GM03348 (cell line): ENCODE results near the gene ZCCHC17.
"Not testable (repeated sequence)": the region's sequence is repeated elsewhere in the genome, so short reads cannot be mapped to it uniquely, and the experiment has no call there.

Experiments
- DNase-seq: peaks from one replicate; pipeline ENCODE4 v3.0.0; 2012; ENCODE audit warnings: low spot score

The ZCCHC17 gene

DNA sequence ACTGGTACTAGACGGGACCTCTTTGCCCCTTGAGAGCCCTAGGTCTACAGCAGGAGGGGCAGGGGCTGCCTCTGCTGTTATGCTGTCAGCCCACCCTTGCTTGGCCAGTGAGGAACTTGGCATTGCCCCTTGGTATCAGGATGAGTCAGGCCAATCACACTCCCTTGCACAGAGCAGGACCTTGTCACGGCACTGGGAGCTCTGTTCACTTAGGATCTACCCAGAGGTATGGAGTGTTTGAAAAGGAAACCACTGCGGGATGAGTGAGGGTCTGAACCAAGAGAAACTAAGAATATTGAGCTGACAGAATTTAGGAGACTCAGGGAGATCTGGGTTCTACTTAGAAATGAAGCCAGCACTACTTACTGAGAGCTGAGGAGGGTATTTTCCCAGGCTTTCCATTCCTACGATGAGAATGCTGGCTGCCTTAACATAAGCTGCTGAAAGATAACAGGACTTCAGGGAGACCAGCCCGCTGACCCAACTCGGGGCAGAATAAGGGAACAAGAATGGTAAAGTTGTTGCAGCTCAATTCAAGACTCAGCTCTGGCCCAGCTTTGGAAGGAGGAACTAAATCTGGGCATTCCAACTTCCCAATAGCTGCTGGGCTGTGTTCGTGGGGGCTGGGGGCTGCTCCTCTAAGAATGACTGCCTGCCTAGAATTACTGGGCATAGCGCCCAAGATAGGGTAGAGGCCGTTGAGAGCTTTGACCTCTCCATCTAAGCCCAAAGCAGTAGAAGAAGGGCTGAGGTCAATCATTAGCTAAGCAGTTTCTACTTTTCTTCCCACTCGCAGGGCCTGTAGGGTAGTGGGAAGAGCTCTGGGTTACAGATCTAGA is 74.5 kb downstream of the ZCCHC17 start:
- DNase-seq: no peak

DNA sequence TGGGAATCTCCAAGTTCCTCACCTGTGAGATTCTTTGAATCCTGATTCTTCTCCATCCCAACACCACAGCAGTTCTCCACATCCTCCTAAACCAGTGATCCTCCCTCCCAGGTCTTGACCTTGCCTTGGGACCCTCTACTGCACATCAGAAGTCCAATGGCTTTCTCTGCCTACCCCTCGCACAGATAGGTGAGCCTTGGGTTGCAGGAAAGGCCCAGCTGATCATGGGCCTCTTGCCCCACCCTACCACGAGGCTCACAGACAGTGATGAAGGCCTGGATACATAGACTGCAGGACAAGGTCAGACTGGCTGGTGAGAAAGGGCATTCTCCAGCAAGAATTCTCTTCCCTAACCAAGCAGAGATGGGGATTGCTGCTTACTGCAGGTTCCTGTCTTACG is 75.2 kb downstream of the ZCCHC17 start:
- DNase-seq: no peak

GRCh38 chr1:31372751-31373055 is 75.9 kb downstream of the ZCCHC17 start:
- DNase-seq: no peak

- DNase-seq: peak; percentile 85
Observed at GRCh38 chr1:31373056-31373896, 76.4 kb downstream of the ZCCHC17 start, which contains the start of gene FABP3. FABP3 (minus strand) TSS chr1:31373076; CDS start chr1:31373014, 62 bp downstream.

DNA sequence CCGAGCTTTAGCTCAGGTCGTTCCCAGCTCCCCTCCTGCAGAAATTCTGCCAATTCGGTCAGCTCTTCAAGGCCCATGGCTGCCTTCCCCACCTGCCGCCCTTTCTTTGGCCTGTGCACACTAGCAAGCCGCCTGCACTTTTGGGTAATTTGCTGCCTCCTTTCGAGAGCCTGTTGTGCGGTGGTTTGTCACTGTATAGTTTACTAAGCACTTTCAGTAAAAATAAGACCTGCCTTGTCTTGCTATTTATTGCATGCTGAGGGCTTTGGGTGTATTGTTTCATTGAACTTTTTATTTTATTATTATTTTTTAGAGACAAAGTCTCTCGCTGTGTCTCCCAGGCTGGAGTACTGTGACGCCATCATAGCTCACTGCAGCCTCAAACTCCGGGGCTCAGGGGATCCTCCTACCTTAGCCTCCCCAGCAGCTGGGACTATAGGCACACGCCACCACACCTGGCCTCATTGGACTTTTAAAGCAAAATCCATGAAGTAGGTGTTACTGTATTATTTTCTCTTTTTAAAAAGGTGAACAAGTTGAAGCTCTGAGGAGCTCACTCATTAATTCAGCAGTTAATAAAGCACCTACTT is 77.2 kb downstream of the ZCCHC17 start:
- no peak for DNase-seq

GRCh38 chr1:31374511-31375196 is 77.8 kb downstream of the ZCCHC17 start:
- peak; percentile 48 for DNase-seq

DNA sequence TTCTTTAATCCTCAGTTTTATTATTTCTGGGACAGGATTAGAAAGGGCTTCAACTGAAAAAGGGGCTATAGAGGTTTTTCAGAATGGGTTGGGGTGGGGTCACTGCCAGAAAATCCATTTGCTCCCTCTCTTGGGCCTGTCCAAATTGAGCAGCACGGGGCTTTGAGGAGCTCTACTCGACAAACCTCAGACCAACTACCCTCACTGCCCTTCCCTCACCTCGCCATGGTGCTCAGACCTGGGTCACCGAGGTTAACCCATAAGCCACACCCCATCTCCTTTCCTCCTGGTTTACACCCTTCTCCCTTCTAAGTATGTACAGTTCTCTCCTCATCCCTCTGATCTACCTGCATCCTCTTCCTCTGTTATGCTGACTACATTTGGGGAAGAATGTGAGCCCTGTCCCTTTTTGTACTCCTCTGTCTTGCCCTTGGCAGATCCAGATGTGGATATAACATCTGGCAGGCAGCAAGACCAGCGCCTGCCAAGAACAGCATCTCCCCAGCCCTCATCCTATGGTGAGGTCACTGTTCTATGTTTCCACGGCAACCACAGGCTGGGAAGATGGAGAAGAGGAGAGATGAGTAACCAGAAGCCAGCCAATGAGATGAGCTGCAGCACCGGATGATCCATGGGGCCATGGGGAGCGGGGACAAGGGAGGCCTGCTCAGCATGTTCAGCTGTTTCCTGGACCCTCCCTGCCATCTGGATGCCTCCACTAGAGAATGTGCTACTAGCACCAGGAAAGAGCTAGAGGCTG is 79.7 kb downstream of the ZCCHC17 start:
- DNase-seq: peak; percentile 92

GRCh38 chr1:31377364-31377863 is 80.6 kb downstream of the ZCCHC17 start:
- no peak for DNase-seq

DNA sequence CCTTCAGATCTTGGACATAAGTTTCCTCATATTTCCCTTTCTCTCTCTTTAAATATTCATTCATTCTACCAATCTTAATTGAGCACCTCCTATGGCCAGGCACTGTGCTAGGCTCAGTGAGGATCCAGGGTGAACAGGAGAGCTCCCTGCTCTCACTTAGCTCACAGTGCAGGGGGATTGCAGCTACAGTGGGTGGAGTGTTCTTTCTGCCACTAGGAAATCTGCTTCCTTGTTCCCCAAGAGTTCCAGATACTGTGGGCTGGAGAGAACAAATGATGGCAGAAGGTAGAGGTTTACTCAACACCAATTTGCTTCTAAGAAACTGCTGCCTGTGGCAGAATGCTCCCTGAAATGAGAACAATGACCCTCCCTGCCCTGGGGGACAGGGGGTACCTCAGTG is 81.2 kb downstream of the ZCCHC17 start:
- no peak for DNase-seq

- DNase-seq: no peak
Observed at GRCh38 chr1:31380181-31380580, 83.3 kb downstream of the ZCCHC17 start.

DNA sequence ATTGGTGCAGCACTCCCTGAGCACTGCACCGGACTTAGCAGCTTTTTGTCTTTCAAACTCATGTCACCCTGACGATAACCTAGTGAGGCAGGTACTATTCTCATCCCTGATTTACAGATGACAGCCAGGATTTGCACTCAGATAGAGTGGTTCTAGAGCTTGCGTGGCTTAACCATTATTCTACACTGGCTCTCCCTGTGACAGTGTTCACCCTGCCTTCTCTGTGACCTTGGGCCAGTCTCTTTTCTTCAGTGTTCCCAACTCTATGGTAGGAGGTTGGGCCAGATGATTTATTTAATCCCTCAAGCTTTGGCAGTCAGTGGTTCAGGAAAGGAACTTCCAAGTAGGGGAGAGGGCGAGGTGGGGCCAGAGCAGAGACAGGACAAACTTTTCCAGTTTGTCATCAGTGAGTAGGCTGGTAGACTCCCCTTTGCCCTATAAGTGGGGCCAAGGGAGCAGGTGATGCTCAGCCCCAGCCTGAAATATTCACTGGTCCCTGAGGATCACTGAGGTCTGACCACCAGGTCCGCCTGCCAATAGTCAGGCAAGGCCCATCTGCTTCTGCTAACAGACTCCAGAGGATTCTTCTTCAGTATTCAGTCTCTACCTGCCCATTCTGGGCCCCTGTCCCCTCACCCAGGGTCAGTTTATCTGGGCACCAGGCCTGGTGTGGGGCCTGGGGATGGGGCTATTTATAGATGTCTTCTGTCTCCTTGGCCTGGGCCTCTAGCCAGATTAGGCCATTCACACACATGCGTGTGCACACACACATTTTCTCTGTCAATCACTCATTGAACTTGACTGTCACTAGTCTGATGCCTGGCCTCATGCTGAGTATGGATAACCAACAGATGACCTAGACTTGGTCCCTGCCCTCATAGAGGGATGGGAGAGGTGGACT is 84.8 kb downstream of the ZCCHC17 start:
- DNase-seq: no peak

DNA sequence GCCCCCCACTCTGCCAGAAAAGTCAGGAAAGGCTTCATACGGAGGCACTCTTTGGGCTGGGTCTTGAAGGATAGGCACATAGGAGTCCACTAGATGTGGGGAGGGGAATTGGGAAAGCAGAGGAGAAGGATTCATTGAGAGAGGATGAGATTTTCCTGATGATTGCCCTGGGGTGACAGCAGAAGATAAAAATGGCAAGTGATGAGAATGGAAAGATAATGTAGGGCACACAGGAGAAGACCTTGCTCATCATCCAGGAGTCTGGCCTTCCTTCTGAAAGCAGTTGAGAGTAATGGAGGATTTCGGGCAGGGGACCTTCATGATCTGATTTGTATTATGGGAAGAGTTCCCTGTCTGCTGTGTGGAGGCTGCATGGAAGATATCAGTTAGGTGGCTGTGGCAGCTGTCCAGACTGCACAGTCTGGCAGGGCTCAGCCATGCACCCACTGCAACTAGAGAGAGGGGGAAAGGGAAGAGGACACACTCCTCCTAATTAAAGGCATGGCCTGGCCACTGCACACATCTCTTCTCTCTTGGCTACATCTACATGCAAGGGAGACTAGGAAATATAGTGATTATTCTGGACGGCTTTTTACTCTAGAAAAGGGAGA is 85.7 kb downstream of the ZCCHC17 start:
- DNase-seq: no peak

DNA sequence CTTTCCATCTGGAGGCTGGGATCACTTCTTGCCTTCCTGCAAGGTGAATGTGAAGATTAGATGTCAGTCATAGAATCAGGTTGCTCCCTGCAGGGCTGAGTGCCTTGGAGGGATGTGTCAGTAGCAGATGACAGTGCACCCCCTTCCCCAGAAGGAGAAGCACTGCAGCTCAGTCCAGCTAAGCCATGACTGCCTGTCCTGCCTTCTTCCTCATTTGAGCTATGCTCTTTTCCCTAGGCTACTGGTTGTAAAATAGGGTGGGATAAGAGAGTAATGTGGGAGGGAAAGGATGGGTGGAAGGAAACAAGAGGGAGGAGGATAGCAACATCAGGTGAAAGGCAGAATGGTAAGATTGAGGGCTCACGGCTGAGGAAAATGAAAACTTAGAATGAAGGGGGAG is 87.1 kb downstream of the ZCCHC17 start:
- DNase-seq: no peak

DNA sequence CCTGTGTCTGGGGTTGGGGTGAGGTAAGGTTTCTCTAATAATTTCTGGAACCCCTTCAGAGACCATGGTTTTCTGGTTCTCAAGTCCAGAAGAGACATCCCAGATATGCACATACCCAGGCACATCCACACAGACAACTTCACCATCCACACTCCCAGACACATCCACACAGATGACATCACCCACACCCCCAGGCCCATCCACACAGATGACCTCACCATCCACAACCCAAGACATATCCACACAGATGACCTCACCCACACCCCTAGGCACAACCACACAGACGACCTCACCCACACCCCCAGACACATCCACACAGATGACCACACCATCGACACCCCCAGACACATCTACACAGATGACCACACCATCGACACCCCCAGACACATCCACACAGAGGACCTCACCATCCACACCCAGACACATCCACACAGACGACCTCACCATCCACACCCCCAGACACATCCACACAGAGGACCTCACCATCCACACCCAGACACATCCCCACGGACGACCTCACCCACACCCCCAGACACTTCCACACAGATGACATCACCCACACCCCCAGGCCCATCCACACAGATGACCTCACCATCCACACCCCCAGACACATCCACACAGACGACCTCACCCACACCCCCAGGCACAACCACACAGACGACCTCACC is 89.9 kb downstream of the ZCCHC17 start:
- not testable (repeated sequence) for DNase-seq

DNA sequence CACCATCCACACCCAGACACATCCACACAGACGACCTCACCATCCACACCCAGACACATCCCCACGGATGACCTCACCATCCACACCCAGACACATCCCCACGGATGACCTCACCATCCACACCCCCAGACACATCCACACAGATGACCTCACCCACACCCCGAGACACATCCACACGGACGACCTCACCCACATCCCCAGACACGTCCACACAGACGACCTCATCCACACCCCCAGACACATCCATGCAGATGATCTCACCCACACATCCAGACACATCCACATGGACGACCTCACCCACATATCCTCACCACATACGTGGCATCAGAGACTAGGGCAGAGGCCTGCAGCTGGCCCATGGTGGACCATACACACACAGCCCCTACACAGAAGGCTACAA is 90.8 kb downstream of the ZCCHC17 start:
- DNase-seq: no peak

GRCh38 chr1:31389616-31390015 is 92.8 kb downstream of the ZCCHC17 start:
- DNase-seq: no peak

DNA sequence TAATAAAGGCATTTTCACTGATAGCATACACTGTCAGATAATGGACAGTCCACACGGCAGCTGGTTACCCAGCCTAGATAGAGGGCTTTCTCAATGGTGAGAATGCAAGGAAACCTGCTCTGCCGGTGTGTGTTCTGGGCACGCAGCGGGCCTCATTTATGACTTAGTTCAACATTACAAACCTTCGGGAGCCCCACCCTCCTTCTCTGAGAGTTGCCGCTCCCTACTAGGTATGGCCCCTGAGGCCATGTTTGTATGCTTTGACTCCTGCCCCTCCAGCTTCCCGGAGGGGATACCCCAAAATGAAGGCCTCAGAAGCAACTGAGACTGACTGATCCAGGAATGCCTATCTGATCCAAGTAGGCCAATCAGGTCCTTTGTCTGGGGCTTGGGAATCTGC is 93.2 kb downstream of the ZCCHC17 start:
- DNase-seq: no peak

DNA sequence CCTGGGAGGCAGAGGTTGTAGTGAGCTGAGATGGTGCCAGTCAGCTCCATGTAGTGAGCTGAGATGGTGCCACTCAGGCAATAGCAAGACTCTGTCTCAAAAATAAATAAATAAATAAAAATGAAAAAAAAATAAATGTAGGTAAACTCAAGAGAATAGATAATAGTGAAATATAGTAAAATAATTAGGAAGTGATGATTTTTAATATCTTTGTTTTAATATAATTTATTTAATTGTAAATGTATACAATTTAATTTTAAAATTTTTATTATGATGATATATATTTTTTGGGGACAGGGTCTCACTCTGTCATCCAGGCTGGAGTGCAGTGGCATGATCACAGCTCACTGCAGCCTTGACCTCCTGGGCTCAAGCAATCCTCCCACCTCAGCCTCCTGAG is 96.6 kb downstream of the ZCCHC17 start:
- no peak for DNase-seq

GRCh38 chr1:31394584-31395193 is 97.9 kb downstream of the ZCCHC17 start:
- peak; percentile 92 for DNase-seq
